ENCODE results near the gene ELOVL6.
A peak's percentile ranks its signal among the peaks of the same experiment; 100 is the strongest.
"Not testable (repeated sequence)": the region's sequence is repeated elsewhere in the genome, so short reads cannot be mapped to it uniquely, and the experiment has no call there.

The ELOVL6 gene

GRCh38 chr4:110119880-110120279 is 78.5 kb downstream of the ELOVL6 start:
- no peak for DNase-seq

DNA sequence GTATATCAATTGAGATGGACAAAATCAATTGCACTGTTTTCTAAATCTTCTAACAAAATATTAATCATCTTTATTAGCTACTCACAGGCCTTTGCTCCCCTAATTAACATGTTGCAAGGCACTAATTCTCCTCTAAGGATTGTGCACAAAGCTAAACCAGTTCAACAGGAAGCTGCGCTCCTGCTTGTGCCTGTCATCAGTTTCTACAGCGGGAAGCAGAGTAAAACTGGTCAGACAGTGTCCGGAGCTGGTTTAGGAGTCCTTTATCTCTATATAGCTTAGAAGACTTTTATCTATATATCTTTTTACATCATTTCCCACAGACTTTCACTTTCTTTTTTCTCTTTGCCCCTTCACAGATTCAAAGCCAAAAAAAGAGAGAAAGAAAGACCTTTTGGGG is 79.1 kb downstream of the ELOVL6 start:
- no peak for DNase-seq

DNA sequence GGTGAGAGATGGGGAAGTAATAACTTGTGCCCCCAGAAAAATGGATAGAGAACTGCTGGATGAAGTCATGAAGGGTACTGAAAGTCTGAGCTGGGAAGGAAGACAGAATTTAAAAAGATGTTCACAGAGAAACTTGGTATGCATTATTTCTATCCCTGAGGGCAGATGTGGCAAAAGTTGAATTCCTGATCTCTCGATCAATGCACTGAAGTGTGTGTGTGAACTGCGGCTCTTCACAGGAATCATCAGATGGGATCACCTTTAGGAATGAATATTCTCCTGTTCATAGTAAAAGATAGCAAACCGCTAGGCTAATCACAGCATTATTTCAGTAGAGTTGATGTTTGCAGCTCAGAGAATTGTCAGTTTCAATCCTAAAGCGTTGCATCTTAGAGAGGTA is 86.4 kb downstream of the ELOVL6 start:
- no peak for DNase-seq

- no peak for DNase-seq
Measured at GRCh38 chr4:110109455-110109854, 89.0 kb downstream of the ELOVL6 start.

DNA sequence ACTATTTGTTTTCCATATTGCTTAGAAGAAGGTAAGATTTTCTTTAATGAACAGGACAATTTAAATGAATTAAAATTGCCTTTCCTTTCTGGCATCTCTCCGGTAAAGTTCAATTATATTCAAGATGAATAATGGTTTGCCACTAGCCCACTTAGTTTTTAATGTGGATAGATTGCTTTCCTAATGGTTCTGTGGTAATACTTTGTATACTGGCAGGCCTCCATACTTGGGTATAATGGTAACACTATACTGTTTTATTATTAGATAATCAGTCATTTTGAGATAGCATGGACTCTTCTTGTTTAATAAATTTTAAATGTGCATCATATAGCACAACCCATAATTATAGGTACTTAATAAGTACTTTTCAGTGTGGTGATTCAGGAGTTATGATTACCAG is 89.5 kb downstream of the ELOVL6 start:
- DNase-seq = no peak

GRCh38 chr4:110108422-110108821 is 90.0 kb downstream of the ELOVL6 start:
- no peak for DNase-seq

DNA sequence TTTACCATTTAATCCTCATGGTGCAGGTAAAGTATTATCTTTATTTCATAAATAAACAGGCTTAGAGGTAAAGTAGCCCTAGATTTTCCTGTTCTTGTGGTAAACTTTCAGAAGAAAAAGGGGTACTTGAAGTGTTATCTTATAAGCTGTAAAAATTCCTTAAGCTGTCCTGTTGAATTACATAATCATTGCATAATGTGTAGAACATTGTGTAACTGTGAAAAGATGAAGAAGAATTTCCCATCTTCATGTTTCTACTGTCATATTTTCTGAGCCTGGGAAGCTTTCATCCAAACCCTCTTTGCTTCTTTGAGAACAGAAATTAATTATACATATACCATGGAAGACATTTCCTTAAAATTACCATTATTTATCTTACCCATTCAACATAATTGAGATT is 90.5 kb downstream of the ELOVL6 start:
- no peak for DNase-seq

DNA sequence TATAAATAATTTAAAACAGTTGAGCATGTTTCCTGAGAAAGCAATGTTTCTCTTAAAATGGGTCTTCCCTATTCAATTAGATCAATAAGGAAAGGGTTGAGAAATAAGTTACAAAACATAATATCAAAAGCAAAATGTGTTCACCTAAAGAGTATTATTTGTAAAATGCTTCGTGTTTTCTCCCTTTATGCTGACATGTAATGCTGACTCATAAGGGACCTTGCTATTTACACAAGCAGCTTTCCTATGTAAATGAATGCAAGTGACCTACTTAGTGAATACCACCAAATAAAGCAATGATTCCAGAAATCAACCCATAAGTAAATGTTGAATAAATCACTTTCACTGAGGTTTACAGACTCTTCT is 91.5 kb downstream of the ELOVL6 start:
- DNase-seq = no peak

DNA sequence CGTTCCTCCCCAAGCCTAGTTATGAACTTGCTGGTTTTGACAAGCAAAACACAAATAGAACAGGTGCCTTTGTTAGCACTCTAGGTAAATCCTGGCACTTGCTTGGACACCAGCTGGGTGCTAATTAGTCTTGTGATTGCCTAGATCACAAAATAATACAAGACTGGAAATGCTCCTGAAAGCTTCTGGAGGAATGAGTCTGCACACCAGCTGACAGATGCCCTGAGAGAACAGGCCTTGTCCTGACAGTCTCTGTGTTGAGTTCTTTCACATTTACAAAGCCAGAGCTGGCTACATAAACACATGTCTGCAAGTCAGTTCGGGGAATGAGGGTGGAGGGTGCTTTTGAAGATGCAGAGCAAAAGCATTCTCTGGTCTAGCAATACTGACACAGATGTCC is 93.8 kb downstream of the ELOVL6 start:
- no peak for DNase-seq

DNA sequence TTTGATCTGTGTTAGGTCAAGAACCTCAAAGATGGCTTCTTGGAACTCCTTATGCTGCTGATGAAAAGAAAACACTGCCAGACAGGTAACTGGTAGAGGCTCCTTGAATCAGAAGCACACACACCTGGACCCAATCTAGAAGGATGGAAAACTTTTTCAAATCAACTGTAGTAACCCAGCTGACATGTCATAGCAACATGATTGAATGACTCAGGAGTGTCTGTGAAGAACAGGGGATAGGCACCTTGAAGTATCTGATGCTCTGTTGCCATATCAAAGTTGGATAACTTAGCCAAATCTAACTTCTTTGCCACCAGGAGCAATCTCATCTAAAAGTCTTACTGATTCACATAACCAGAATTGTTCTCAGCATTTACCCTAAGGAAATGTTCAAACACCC is 98.8 kb downstream of the ELOVL6 start:
- no peak for DNase-seq

DNA sequence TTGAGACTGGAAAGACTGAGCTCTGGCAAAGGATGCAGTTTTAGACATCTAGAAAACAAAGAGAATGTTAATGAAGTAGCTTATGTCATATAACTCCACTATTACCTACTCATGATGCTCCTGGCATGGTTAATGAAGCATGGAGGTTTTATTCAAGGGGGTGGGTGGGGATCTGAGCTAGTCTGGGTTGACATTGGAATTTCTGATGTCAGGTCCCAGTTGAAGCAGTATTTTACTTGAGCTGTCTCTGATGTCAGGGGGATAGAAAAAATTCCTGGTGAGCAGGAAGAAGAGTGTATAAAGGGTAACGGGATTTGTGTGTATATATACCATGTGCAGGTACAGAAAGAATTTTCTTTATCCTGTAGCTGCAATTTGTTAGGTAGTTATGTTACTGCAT is 102.0 kb downstream of the ELOVL6 start:
- DNase-seq = no peak

- DNase-seq = no peak
Measured at GRCh38 chr4:110092646-110093045, 105.8 kb downstream of the ELOVL6 start.

DNA sequence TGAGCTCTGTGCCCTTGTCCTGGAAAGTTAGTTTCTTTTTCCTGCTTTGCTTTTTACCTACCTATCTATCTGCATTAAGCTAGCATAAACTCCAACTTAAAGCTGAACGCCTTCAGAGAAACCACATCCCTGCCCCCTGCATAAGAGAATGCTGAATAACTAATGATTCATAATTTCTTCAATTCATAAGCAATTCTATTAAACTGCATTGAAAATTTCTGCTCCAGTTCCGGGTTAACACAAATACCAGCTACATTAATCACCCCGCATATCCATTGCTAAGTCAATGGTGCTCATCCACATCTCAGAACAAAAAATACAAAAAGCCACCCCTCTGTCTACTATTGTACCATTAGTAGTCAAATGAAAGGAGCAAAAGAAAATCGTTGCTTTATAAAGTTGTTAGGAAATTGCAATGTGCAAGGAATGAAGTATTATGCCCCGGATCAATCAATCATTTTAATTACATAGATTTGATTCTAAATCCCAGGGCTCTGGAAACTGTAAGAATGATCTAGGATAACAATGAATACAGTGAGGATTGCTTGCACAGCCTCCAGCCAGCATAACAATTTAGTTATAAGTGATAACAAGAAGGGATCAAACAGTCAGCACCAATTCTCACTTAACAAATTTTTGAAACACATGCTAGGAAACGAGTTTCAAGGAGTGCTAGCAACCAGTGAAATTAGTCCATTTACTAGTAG is 106.8 kb downstream of the ELOVL6 start:
- DNase-seq = no peak

DNA sequence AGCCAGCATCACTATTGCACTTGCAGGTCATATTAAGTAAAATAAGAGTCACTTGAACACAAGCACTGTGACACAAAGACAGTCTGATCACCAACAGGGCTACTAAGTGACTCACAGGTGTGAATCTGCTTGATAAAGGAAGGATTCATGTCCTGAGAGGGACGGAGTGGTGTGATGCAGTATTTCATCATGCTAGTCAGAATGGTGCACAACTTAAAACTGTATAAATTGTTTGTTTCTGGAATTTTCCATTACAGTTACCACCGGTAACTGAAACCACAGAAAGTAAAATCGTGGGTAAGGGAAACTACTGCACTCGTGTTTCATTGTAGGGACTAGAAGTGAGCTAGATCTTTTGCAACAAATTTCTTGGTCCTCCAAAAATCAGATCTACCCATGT is 109.7 kb downstream of the ELOVL6 start:
- no peak for DNase-seq

DNA sequence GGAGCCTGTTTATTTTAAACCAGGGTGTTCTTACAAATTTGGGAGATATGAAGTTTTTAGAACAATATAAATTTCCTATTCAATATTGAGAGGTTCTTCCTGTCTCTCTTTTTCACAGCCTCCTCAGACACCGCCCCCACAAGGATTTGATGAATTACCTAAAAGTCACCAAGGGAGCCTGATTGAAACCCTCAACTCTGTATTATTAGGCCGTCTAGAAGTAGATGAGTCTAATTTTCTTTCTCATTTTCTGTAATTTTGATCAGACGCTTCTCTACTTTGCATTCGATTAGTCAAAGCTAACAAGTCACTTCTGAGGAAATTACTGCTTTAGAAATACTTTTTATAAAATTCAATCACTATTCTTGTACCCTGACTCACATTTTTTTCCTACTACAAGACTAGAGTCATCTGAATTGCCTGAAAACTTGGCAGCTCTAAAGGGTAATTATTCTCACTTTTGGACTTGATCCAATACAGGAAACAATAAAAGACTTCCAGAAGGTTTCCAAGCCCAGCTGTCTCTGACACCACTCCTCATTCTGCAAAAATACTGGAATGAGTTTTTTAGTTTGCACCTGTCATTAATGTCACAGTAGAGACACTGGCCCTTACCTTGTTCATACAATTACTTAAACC is 111.2 kb downstream of the ELOVL6 start:
- peak; percentile 65 for DNase-seq

DNA sequence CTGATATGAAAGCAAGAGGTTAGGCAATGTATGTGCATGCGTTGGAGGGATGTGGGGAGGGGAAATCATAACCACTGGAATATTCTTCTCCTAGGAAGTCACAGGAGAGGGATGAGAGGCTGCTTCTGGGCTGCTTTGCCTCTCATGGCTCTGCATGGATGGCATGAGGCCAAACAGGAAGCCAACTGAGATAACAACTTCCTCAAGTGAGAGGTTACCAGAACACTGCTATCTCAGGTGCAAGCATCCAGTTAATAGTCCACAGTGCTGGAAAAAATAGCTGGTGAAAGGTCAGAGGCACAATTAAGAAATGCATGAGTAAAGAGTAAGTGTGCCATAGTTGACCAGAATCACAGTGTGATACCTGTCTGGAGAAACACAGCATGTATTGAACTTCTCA is 113.3 kb downstream of the ELOVL6 start:
- peak; percentile 23 for DNase-seq

- DNase-seq = no peak
Measured at GRCh38 chr4:110084154-110084553, 114.3 kb downstream of the ELOVL6 start.

- DNase-seq = not testable (repeated sequence)
Measured at GRCh38 chr4:110078148-110078547, 120.3 kb downstream of the ELOVL6 start.

GRCh38 chr4:110076828-110077227 is 121.6 kb downstream of the ELOVL6 start:
- not testable (repeated sequence) for DNase-seq

DNA sequence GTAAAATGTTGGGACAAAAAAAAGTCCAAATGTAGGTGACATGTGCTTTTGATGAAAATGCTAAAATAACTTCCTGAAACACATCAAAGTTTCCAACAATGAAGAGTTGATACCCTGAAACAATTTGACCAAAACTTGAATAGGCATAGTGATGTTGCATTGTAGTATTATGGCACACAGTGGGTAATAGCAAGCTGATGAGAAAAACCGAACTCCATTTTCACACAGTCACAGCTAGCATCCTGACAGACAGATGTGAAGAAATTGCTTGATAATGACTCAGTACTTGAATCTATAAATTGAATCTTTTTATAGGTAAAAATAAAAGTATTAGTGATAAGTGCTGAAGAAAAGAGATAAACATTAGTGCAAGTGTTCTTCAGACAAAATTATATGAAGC is 122.5 kb downstream of the ELOVL6 start:
- no peak for DNase-seq

DNA sequence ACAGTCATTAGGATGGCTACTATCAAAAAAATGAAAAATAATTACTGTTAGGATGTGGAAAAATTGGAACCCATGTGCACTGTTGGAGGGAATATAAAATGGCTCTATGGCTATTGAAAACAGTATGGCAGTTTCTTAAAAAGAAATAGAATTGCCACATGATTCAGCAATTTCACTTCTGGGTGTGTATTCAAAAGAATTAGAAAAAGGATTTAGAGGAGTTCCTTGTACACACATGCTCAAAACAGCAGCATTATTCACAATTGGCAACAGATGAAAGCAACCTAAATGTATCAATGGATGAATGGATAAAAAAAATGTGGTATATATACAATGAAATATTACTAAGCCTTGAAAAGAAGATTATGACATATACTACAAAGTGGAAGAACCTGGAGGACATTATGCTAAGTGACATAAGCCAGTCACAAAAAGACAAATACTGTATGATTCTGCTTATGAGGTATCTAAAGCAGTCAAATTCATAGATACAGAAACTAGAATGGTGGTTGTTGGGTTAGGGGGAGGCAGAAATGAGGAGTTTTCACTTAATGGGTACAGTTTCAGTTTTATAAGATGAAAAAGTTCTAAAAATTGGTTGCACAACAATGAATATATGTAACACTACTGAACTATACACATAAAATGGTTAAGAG is 123.2 kb downstream of the ELOVL6 start:
- DNase-seq = no peak

- no peak for DNase-seq
Measured at GRCh38 chr4:110074570-110074969, 123.8 kb downstream of the ELOVL6 start.

DNA sequence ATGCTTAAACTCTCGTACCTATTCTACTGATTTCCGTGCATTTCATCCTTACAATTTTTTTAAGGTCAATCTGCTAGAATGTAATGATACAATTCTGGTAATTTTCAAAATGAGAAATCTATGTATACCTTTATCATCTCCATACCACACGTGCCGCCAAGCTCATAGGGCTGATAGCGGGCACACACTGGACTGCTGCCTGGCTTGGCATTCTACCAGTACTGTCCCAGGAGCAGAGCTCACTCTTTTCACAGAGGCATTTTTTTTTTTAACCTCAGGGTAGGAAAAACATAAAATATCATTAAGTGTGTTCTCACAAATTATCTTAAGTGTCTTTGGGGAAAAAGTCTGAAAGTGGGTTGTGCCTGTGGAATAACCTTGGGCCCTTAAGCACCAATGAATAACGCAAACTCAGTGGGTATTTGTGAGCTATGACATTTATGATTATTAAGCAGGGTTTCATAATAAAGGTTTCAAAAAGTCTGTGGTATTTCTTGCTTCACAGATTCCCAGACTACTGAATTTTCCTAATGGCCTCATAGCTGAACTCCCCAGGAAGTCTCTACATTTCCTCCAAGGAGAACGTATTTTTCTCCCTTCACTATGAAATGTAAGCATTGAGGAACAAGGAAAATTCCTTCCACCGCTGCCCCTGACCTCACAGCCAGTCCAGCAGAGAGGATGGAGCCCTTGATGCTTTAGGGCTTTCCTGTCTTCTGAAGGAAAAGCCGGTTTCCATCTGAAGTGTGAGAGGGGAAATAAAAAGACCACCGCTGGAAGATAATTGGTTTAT is 125.2 kb downstream of the ELOVL6 start:
- DNase-seq = no peak

GRCh38 chr4:110071466-110071865 is 126.9 kb downstream of the ELOVL6 start:
- no peak for DNase-seq

All from NCI-H345 (cell line).